ENCODE results near the gene ESR1.

ESR1 gene

GRCh38 chr6:151948002-151948743 is 140.7 kb downstream of the ESR1 start:
- no peaks in the 10 kb centered on the region for H3K27me3 ChIP-seq (ENCODE audit: insufficient read depth, low read length, poor library complexity)
- H4K5ac ChIP-seq (ENCODE audit: low read length) = no peak overlapping the region
- no peak overlapping the region for H2AK5ac ChIP-seq (ENCODE audit: low read length)
- peak; percentile 21 for DNase-seq
- H2BK5ac ChIP-seq (ENCODE audit: low read length) = no peak overlapping the region
- H3K4me1 ChIP-seq (ENCODE audit: control insufficient read depth, low read depth, low read length) = no peaks in the 10 kb centered on the region
- H4K8ac ChIP-seq (ENCODE audit: low read depth, low read length) = no peak overlapping the region
- H3K79me2 ChIP-seq (ENCODE audit: control insufficient read depth, insufficient read depth, low read length) = no peaks in the 10 kb centered on the region
- H2BK15ac ChIP-seq (replicated peaks; ENCODE audit: low read depth) = no peak overlapping the region
- no peaks in the 10 kb centered on the region for H3K79me1 ChIP-seq (ENCODE audit: low read length)
- no peaks in the 10 kb centered on the region for H3K36me3 ChIP-seq (ENCODE audit: control insufficient read depth, insufficient read depth, low read length)
- WGBS (ENCODE audit: extremely low coverage, insufficient coverage, low lambda C conversion rate) = no CpG with 5 or more reads among the region's 3 CpGs
- H3K56ac ChIP-seq (ENCODE audit: low read length) = no peak overlapping the region
- no peak overlapping the region for H3K4me3 ChIP-seq (ENCODE audit: low read length)
- no peak overlapping the region for H3K23ac ChIP-seq (ENCODE audit: low read length)
- H3K27ac ChIP-seq (ENCODE audit: low read depth, low read length) = no peak overlapping the region
- H2BK120ac ChIP-seq (ENCODE audit: low read depth, low read length) = no peak overlapping the region
- H3K4me2 ChIP-seq (ENCODE audit: low read length) = no peak overlapping the region
- H3K18ac ChIP-seq (ENCODE audit: low read length) = no peak overlapping the region
- H3K4ac ChIP-seq (ENCODE audit: low read depth, low read length) = no peak overlapping the region
- no peak overlapping the region for H3K9ac ChIP-seq (ENCODE audit: low read length)

- Histone ChIP-seq H3K27me3 (ENCODE audit: insufficient read depth, low read length, poor library complexity) (no peaks in the 10 kb centered on the region), H2BK5ac (ENCODE audit: low read length) (no peak overlapping the region), H3K56ac (ENCODE audit: low read length) (no peak overlapping the region), H3K4me2 (ENCODE audit: low read length) (no peak overlapping the region), H4K8ac (ENCODE audit: low read depth, low read length) (no peak overlapping the region), H2BK15ac (replicated peaks; ENCODE audit: low read depth) (no peak overlapping the region), H4K5ac (ENCODE audit: low read length) (no peak overlapping the region), H3K18ac (ENCODE audit: low read length) (no peak overlapping the region), H2AK5ac (ENCODE audit: low read length) (no peak overlapping the region), H3K4me1 (ENCODE audit: control insufficient read depth, low read depth, low read length) (no peaks in the 10 kb centered on the region), H3K27ac (ENCODE audit: low read depth, low read length) (no peak overlapping the region), H3K4ac (ENCODE audit: low read depth, low read length) (no peak overlapping the region), H2BK120ac (ENCODE audit: low read depth, low read length) (no peak overlapping the region), H3K36me3 (ENCODE audit: control insufficient read depth, insufficient read depth, low read length) (no peaks in the 10 kb centered on the region), H3K79me2 (ENCODE audit: control insufficient read depth, insufficient read depth, low read length) (no peaks in the 10 kb centered on the region), H3K23ac (ENCODE audit: low read length) (no peak overlapping the region), H3K9ac (ENCODE audit: low read length) (no peak overlapping the region), H3K79me1 (ENCODE audit: low read length) (no peaks in the 10 kb centered on the region), H3K4me3 (ENCODE audit: low read length) (no peak overlapping the region)
- DNase-seq = no peak
- WGBS (ENCODE audit: extremely low coverage, insufficient coverage, low lambda C conversion rate) = no CpG with 5 or more reads among the region's 2 CpGs
Observed at GRCh38 chr6:151958332-151958731, 150.8 kb downstream of the ESR1 start.

GRCh38 chr6:151959086-151959485 is 151.6 kb downstream of the ESR1 start:
- Histone ChIP-seq H3K9ac (ENCODE audit: low read length) (no peak overlapping the region), H3K4me3 (ENCODE audit: low read length) (no peak overlapping the region), H2BK15ac (replicated peaks; ENCODE audit: low read depth) (no peak overlapping the region), H3K23ac (ENCODE audit: low read length) (no peak overlapping the region), H3K4me2 (ENCODE audit: low read length) (no peak overlapping the region), H3K18ac (ENCODE audit: low read length) (no peak overlapping the region), H3K4me1 (ENCODE audit: control insufficient read depth, low read depth, low read length) (no peaks in the 10 kb centered on the region), H3K27ac (ENCODE audit: low read depth, low read length) (no peak overlapping the region), H2BK5ac (ENCODE audit: low read length) (no peak overlapping the region), H3K79me1 (ENCODE audit: low read length) (no peaks in the 10 kb centered on the region), H3K27me3 (ENCODE audit: insufficient read depth, low read length, poor library complexity) (no peaks in the 10 kb centered on the region), H2BK120ac (ENCODE audit: low read depth, low read length) (no peak overlapping the region), H3K4ac (ENCODE audit: low read depth, low read length) (no peak overlapping the region), H3K79me2 (ENCODE audit: control insufficient read depth, insufficient read depth, low read length) (no peaks in the 10 kb centered on the region), H2AK5ac (ENCODE audit: low read length) (no peak overlapping the region), H3K56ac (ENCODE audit: low read length) (no peak overlapping the region), H3K36me3 (ENCODE audit: control insufficient read depth, insufficient read depth, low read length) (no peaks in the 10 kb centered on the region), H4K8ac (ENCODE audit: low read depth, low read length) (no peak overlapping the region), H4K5ac (ENCODE audit: low read length) (no peak overlapping the region)
- WGBS (ENCODE audit: extremely low coverage, insufficient coverage, low lambda C conversion rate) = no CpG with 5 or more reads among the region's 3 CpGs
- DNase-seq = no peak

GRCh38 chr6:151961809-151962208 is 154.3 kb downstream of the ESR1 start:
- H3K23ac ChIP-seq (ENCODE audit: low read length) = no peak overlapping the region
- H3K4me1 ChIP-seq (ENCODE audit: control insufficient read depth, low read depth, low read length) = no peaks in the 10 kb centered on the region
- H3K18ac ChIP-seq (ENCODE audit: low read length) = no peak overlapping the region
- H3K79me1 ChIP-seq (ENCODE audit: low read length) = no peaks in the 10 kb centered on the region
- no peak overlapping the region for H2BK120ac ChIP-seq (ENCODE audit: low read depth, low read length)
- H2AK5ac ChIP-seq (ENCODE audit: low read length) = no peak overlapping the region
- no peak overlapping the region for H3K4me2 ChIP-seq (ENCODE audit: low read length)
- no peaks in the 10 kb centered on the region for H3K36me3 ChIP-seq (ENCODE audit: control insufficient read depth, insufficient read depth, low read length)
- H2BK5ac ChIP-seq (ENCODE audit: low read length) = no peak overlapping the region
- no peak overlapping the region for H2BK15ac ChIP-seq (replicated peaks; ENCODE audit: low read depth)
- no peak overlapping the region for H3K9ac ChIP-seq (ENCODE audit: low read length)
- H3K27me3 ChIP-seq (ENCODE audit: insufficient read depth, low read length, poor library complexity) = no peaks in the 10 kb centered on the region
- no peak overlapping the region for H3K4me3 ChIP-seq (ENCODE audit: low read length)
- DNase-seq = no peak
- no peak overlapping the region for H4K5ac ChIP-seq (ENCODE audit: low read length)
- no peaks in the 10 kb centered on the region for H3K79me2 ChIP-seq (ENCODE audit: control insufficient read depth, insufficient read depth, low read length)
- H4K8ac ChIP-seq (ENCODE audit: low read depth, low read length) = no peak overlapping the region
- no peak overlapping the region for H3K56ac ChIP-seq (ENCODE audit: low read length)
- WGBS (ENCODE audit: extremely low coverage, insufficient coverage, low lambda C conversion rate) = no CpG with 5 or more reads among the region's 5 CpGs
- no peak overlapping the region for H3K4ac ChIP-seq (ENCODE audit: low read depth, low read length)
- no peak overlapping the region for H3K27ac ChIP-seq (ENCODE audit: low read depth, low read length)

GRCh38 chr6:151962246-151962846 is 154.9 kb downstream of the ESR1 start:
- no peaks in the 10 kb centered on the region for H3K4me1 ChIP-seq (ENCODE audit: control insufficient read depth, low read depth, low read length)
- H4K8ac ChIP-seq (ENCODE audit: low read depth, low read length) = no peak overlapping the region
- no peak overlapping the region for H2AK5ac ChIP-seq (ENCODE audit: low read length)
- no peak overlapping the region for H2BK15ac ChIP-seq (replicated peaks; ENCODE audit: low read depth)
- no peak overlapping the region for H4K5ac ChIP-seq (ENCODE audit: low read length)
- no peak overlapping the region for H3K23ac ChIP-seq (ENCODE audit: low read length)
- H3K9ac ChIP-seq (ENCODE audit: low read length) = no peak overlapping the region
- no peak overlapping the region for H2BK5ac ChIP-seq (ENCODE audit: low read length)
- H3K18ac ChIP-seq (ENCODE audit: low read length) = no peak overlapping the region
- H3K56ac ChIP-seq (ENCODE audit: low read length) = no peak overlapping the region
- H3K36me3 ChIP-seq (ENCODE audit: control insufficient read depth, insufficient read depth, low read length) = no peaks in the 10 kb centered on the region
- H3K27me3 ChIP-seq (ENCODE audit: insufficient read depth, low read length, poor library complexity) = no peaks in the 10 kb centered on the region
- H3K4me2 ChIP-seq (ENCODE audit: low read length) = no peak overlapping the region
- WGBS (ENCODE audit: extremely low coverage, insufficient coverage, low lambda C conversion rate) = no CpG with 5 or more reads among the region's 5 CpGs
- H3K4ac ChIP-seq (ENCODE audit: low read depth, low read length) = no peak overlapping the region
- no peaks in the 10 kb centered on the region for H3K79me1 ChIP-seq (ENCODE audit: low read length)
- H3K79me2 ChIP-seq (ENCODE audit: control insufficient read depth, insufficient read depth, low read length) = no peaks in the 10 kb centered on the region
- H3K27ac ChIP-seq (ENCODE audit: low read depth, low read length) = no peak overlapping the region
- DNase-seq = peak; percentile 8
- no peak overlapping the region for H3K4me3 ChIP-seq (ENCODE audit: low read length)
- H2BK120ac ChIP-seq (ENCODE audit: low read depth, low read length) = no peak overlapping the region

GRCh38 chr6:151963001-151963400 is 155.5 kb downstream of the ESR1 start:
- no peaks in the 10 kb centered on the region for H3K27me3 ChIP-seq (ENCODE audit: insufficient read depth, low read length, poor library complexity)
- H4K5ac ChIP-seq (ENCODE audit: low read length) = no peak overlapping the region
- H3K9ac ChIP-seq (ENCODE audit: low read length) = no peak overlapping the region
- WGBS (ENCODE audit: extremely low coverage, insufficient coverage, low lambda C conversion rate) = no CpG with 5 or more reads among the region's 2 CpGs
- H3K4ac ChIP-seq (ENCODE audit: low read depth, low read length) = no peak overlapping the region
- H3K4me2 ChIP-seq (ENCODE audit: low read length) = no peak overlapping the region
- no peak overlapping the region for H2BK120ac ChIP-seq (ENCODE audit: low read depth, low read length)
- H3K36me3 ChIP-seq (ENCODE audit: control insufficient read depth, insufficient read depth, low read length) = no peaks in the 10 kb centered on the region
- H3K23ac ChIP-seq (ENCODE audit: low read length) = no peak overlapping the region
- H3K27ac ChIP-seq (ENCODE audit: low read depth, low read length) = no peak overlapping the region
- no peak overlapping the region for H3K4me3 ChIP-seq (ENCODE audit: low read length)
- H2BK5ac ChIP-seq (ENCODE audit: low read length) = no peak overlapping the region
- no peaks in the 10 kb centered on the region for H3K79me2 ChIP-seq (ENCODE audit: control insufficient read depth, insufficient read depth, low read length)
- no peak overlapping the region for H4K8ac ChIP-seq (ENCODE audit: low read depth, low read length)
- DNase-seq = no peak
- no peaks in the 10 kb centered on the region for H3K79me1 ChIP-seq (ENCODE audit: low read length)
- H2AK5ac ChIP-seq (ENCODE audit: low read length) = no peak overlapping the region
- H3K18ac ChIP-seq (ENCODE audit: low read length) = no peak overlapping the region
- H3K4me1 ChIP-seq (ENCODE audit: control insufficient read depth, low read depth, low read length) = no peaks in the 10 kb centered on the region
- no peak overlapping the region for H2BK15ac ChIP-seq (replicated peaks; ENCODE audit: low read depth)
- no peak overlapping the region for H3K56ac ChIP-seq (ENCODE audit: low read length)
